WTC11 (cell line): ENCODE results near the gene PKDCC. TPM values are rescaled to one million over a fixed set of nuclear protein-coding genes. Genes with fewer than 3 reads are reported as not detected.
A peak's percentile ranks its signal among the peaks of the same experiment; 100 is the strongest.

Experiments used
- ATAC-seq: fragments of 200-7000 bp; cut with Tn5 transposase; 2 replicates; pipeline ENCODE4 v1.10.0; 2021; ENCODE audit warnings: mild to moderate bottlenecking, moderate library complexity
- CTCF ChIA-PET: fragments of 300-600 bp; sonication (Branson Sonifier 250); formaldehyde crosslinking; loops from one replicate; lab custom pipeline; 2021; ENCODE audit warnings: antibody characterized with exemption; lab: Charles Lee
- POLR2A ChIA-PET: fragments of 350-600 bp; sonication (Branson Sonifier 250); formaldehyde crosslinking; loops from one replicate; lab custom pipeline; 2021; ENCODE audit warnings: antibody characterized with exemption; lab: Charles Lee
- DNase-seq: peaks from one replicate; pipeline ENCODE4 v3.0.0; 2021; ENCODE audit warnings: low spot score
- H3K27ac Mint-ChIP-seq: 2 replicates; pipeline ENCODE4 v1.8.0; 2021; ENCODE audit warnings: mixed read lengths
- H3K27me3 Mint-ChIP-seq: 2 replicates; pipeline ENCODE4 v1.8.0; 2021; ENCODE audit warnings: low read depth, mild to moderate bottlenecking, moderate library complexity, mixed read lengths
- H3K36me3 Mint-ChIP-seq: 2 replicates; pipeline ENCODE4 v1.8.0; 2021; ENCODE audit warnings: mixed read lengths
- H3K4me1 Mint-ChIP-seq: 2 replicates; pipeline ENCODE4 v1.8.0; 2022; ENCODE audit warnings: mixed read lengths
- H3K4me3 Mint-ChIP-seq: 2 replicates; pipeline ENCODE4 v1.8.0; 2021; ENCODE audit warnings: mild to moderate bottlenecking, moderate library complexity, mixed read lengths
- H3K9me3 Mint-ChIP-seq: 2 replicates; pipeline ENCODE4 v1.8.0; 2021; ENCODE audit warnings: mixed read lengths
- E2F1 ChIP-seq: sonication (generic); formaldehyde crosslinking; IDR thresholded peaks from 2 replicates; pipeline ENCODE4 v1.8.0; 2022; ENCODE audit warnings: mild to moderate bottlenecking, missing genetic modification reagents
- EMX1 ChIP-seq: fragments of 250-450 bp; sonication (Bioruptor Pico); IDR thresholded peaks from 2 replicates; pipeline ENCODE4 v1.8.0; 2021; ENCODE audit warnings: mild to moderate bottlenecking
- KAT7 ChIP-seq: sonication (generic); formaldehyde crosslinking; IDR thresholded peaks from 2 replicates; pipeline ENCODE4 v1.8.1; 2023; ENCODE audit warnings: missing genetic modification reagents, mild to moderate bottlenecking, borderline replicate concordance
- RORB ChIP-seq: fragments of 250-450 bp; sonication (Bioruptor Pico); IDR thresholded peaks from 2 replicates; pipeline ENCODE4 v1.9.0; 2021; ENCODE audit warnings: mild to moderate bottlenecking
- SMAD4 ChIP-seq: sonication (generic); formaldehyde crosslinking; IDR thresholded peaks from 2 replicates; pipeline ENCODE4 v1.8.0; 2022; ENCODE audit warnings: mild to moderate bottlenecking, missing genetic modification reagents
- USF1 ChIP-seq: sonication (generic); formaldehyde crosslinking; IDR thresholded peaks from 2 replicates; pipeline ENCODE4 v1.8.0; 2022; ENCODE audit warnings: mild to moderate bottlenecking, missing genetic modification reagents
- ZNF121 ChIP-seq: sonication (generic); formaldehyde crosslinking; IDR thresholded peaks from 2 replicates; pipeline ENCODE4 v1.8.0; 2023; ENCODE audit warnings: missing genetic modification reagents
- total RNA-seq: library from RNA; stranded (reverse); gene quantifications from 3 replicates; pipeline ENCODE4 v1.2.3, GENCODE V29; 2021
- TF ChIP-seq, protein P1 (sequence below): sonication (generic); formaldehyde crosslinking; IDR thresholded peaks from 2 replicates; pipeline ENCODE4 v1.8.1; 2022; ENCODE audit warnings: low read depth, mild to moderate bottlenecking, moderate library complexity, missing genetic modification reagents, borderline replicate concordance
- TF ChIP-seq, protein P2 (sequence below): sonication (generic); formaldehyde crosslinking; IDR thresholded peaks from 2 replicates; pipeline ENCODE4 v1.8.0; 2023; ENCODE audit warnings: missing genetic modification reagents
- TF ChIP-seq, protein P3 (sequence below): sonication (generic); formaldehyde crosslinking; IDR thresholded peaks from 2 replicates; pipeline ENCODE4 v1.8.1; 2023; ENCODE audit warnings: mild to moderate bottlenecking, missing genetic modification reagents, moderate library complexity
- TF ChIP-seq, protein P4 (sequence below): sonication (generic); formaldehyde crosslinking; IDR thresholded peaks from 2 replicates; pipeline ENCODE4 v1.8.1; 2023; ENCODE audit warnings: mild to moderate bottlenecking, moderate library complexity, missing genetic modification reagents

Gene PKDCC
- total RNA-seq, 1 experiment from 2014 or later, result 27.3 TPM

DNA sequence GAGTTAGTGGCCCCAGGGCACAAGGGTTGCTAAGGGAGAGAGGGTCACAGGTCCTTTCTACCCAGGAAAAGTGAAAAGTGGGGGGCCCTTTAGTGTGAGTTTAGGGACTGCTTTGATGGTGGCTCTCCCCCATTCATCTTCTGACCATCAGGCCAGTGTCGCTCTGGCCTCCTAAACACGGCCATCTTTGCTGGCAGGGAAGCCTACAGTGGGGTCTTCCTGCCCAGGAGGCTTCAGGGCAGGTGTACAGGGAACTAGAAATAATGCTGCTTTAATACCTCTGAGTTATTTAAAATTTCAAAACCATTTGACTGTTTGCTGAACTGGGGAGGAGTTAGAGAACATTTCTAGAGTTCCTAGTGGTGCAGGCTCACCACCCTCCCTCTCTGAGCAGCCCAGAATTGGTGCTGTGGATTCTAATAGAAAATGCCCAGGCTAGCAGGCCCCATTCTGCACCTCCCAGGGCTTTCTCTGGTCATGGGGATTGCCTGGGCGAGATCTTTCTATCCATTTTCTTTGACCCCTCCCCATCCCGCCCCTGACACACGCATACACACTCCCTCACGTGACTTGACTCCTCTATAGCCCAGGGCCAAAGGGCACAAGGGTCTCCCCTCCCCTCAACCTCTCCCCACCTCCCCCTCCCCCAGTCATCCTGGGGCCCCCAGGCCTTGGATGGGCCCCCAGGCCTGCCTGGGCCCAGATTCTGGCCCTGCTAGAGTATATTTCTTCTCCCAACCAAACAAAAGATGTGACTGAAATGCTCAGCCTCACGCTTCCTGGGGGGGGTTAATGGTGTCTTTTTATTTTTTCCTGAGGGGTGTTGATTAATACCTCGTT lies 3.1 kb downstream of the PKDCC start:
- no peak for TF ChIP-seq KAT7 (CRISPR knock-in tag)
- TF ChIP-seq, protein P1, sequence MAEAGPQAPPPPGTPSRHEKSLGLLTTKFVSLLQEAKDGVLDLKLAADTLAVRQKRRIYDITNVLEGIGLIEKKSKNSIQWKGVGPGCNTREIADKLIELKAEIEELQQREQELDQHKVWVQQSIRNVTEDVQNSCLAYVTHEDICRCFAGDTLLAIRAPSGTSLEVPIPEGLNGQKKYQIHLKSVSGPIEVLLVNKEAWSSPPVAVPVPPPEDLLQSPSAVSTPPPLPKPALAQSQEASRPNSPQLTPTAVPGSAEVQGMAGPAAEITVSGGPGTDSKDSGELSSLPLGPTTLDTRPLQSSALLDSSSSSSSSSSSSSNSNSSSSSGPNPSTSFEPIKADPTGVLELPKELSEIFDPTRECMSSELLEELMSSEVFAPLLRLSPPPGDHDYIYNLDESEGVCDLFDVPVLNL, result no peak
- no peak for TF ChIP-seq ZNF121 (CRISPR knock-in tag)
- TF ChIP-seq EMX1 (CRISPR knock-in tag), result no peak
- peak; percentile 34; the same call in 1 of the 2 replicates for TF ChIP-seq USF1 (CRISPR knock-in tag)
- no peak for TF ChIP-seq RORB (CRISPR knock-in tag)
- TF ChIP-seq, protein P2, sequence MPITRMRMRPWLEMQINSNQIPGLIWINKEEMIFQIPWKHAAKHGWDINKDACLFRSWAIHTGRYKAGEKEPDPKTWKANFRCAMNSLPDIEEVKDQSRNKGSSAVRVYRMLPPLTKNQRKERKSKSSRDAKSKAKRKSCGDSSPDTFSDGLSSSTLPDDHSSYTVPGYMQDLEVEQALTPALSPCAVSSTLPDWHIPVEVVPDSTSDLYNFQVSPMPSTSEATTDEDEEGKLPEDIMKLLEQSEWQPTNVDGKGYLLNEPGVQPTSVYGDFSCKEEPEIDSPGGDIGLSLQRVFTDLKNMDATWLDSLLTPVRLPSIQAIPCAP, result no peak
- TF ChIP-seq, protein P3, sequence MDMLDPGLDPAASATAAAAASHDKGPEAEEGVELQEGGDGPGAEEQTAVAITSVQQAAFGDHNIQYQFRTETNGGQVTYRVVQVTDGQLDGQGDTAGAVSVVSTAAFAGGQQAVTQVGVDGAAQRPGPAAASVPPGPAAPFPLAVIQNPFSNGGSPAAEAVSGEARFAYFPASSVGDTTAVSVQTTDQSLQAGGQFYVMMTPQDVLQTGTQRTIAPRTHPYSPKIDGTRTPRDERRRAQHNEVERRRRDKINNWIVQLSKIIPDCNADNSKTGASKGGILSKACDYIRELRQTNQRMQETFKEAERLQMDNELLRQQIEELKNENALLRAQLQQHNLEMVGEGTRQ (CRISPR knock-in tag), result peak; percentile 61
- no peak for TF ChIP-seq E2F1 (CRISPR knock-in tag)
- H3K27ac Mint-ChIP-seq, result no peak overlapping the region
- ChIA-PET POLR2A (no interaction called here), CTCF (interaction anchor here (0.7 to 6.7 kb wide), 3 partner anchors 10 to 181 kb away, joined by 3 to 90 read pairs (median 75); no protein-coding TSS in a partner anchor)
- peaks cover 75% of the 10 kb centered on the region for H3K4me1 Mint-ChIP-seq
- DNase-seq (no peak), ATAC-seq (no peak)
- no peaks in the 10 kb centered on the region for H3K36me3 Mint-ChIP-seq
- no peaks in the 10 kb centered on the region for H3K9me3 Mint-ChIP-seq
- H3K27me3 Mint-ChIP-seq, result peaks cover 20% of the 10 kb centered on the region
- H3K4me3 Mint-ChIP-seq, result 0 out of 2 replicates have a peak overlapping the region, but pooled peaks have one; percentile 12

- TF ChIP-seq, protein P2, result no peak
- no peak for TF ChIP-seq SMAD4 (CRISPR knock-in tag)
- TF ChIP-seq, protein P4, sequence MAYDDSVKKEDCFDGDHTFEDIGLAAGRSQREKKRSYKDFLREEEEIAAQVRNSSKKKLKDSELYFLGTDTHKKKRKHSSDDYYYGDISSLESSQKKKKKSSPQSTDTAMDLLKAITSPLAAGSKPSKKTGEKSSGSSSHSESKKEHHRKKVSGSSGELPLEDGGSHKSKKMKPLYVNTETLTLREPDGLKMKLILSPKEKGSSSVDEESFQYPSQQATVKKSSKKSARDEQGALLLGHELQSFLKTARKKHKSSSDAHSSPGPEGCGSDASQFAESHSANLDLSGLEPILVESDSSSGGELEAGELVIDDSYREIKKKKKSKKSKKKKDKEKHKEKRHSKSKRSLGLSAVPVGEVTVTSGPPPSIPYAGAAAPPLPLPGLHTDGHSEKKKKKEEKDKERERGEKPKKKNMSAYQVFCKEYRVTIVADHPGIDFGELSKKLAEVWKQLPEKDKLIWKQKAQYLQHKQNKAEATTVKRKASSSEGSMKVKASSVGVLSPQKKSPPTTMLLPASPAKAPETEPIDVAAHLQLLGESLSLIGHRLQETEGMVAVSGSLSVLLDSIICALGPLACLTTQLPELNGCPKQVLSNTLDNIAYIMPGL (CRISPR knock-in tag), result no peak
- Mint-ChIP-seq H3K27ac (no peak overlapping the region), H3K27me3 (peaks cover 20% of the 10 kb centered on the region), H3K36me3 (peaks cover 3% of the 10 kb centered on the region; the same call in 1 of the 2 replicates), H3K4me3 (no peak overlapping the region), H3K9me3 (no peaks in the 10 kb centered on the region), H3K4me1 (peaks cover 72% of the 10 kb centered on the region)
- DNase-seq (no peak), ATAC-seq (no peak)
- CTCF ChIA-PET, result interaction anchor here (0.7 to 5.4 kb wide), 3 partner anchors 10 to 181 kb away, joined by 3 to 90 read pairs (median 33); no protein-coding TSS in a partner anchor
- POLR2A ChIA-PET, result interaction anchor here (0.6 kb wide), 1 partner anchor 114 kb away, joined by 3 read pairs; no protein-coding TSS in a partner anchor
Observed at GRCh38 chr2:42051543-42052235, 3.9 kb downstream of the PKDCC start.
